Measurements from ENCODE around the gene PFKM. TPM values are rescaled to one million over a fixed set of nuclear protein-coding genes. Genes with fewer than 3 reads are reported as not detected.

PFKM gene
- polyA plus RNA-seq, 2 donors: 15.4 to 21.6 TPM

- H3K4me1 ChIP-seq (ENCODE audit: control insufficient read depth in 2 of 2, insufficient read depth in 2 of 2, low read length in 1 of 2): no peaks in the 10 kb centered on the region
- no peaks in the 10 kb centered on the region for H3K27me3 ChIP-seq (ENCODE audit: control insufficient read depth in 1 of 2, insufficient read depth in 2 of 2, low read length in 2 of 2)
- no peaks in the 10 kb centered on the region for H3K36me3 ChIP-seq (ENCODE audit: control insufficient read depth in 2 of 2, insufficient read depth in 2 of 2, low read length in 1 of 2)
- no peak overlapping the region for H3K27ac ChIP-seq (ENCODE audit: low read depth in 2 of 2, low read length in 1 of 2)
- WGBS, 2 donors: 78 to 93% methylated on average over 1 of the region's 1 CpG
- H3K4me3 ChIP-seq (ENCODE audit: low read depth in 1 of 2, low read length in 2 of 2): no peak overlapping the region
- no peaks in the 10 kb centered on the region for H3K9me3 ChIP-seq (ENCODE audit: control insufficient read depth in 2 of 2, insufficient read depth in 1 of 2, low read depth in 1 of 2, low read length in 1 of 2)
Observed at GRCh38 chr12:48192861-48193260, 73.7 kb downstream of the PFKM start.

GRCh38 chr12:48193623-48194022, 74.5 kb downstream of the PFKM start:
- WGBS, 2 donors: 38 to 42% methylated on average over 2 of the region's 2 CpGs
- no peak overlapping the region for H3K4me3 ChIP-seq (ENCODE audit: low read depth in 1 of 2, low read length in 2 of 2)
- no peaks in the 10 kb centered on the region for H3K27me3 ChIP-seq (ENCODE audit: control insufficient read depth in 1 of 2, insufficient read depth in 2 of 2, low read length in 2 of 2)
- no peaks in the 10 kb centered on the region for H3K4me1 ChIP-seq (ENCODE audit: control insufficient read depth in 2 of 2, insufficient read depth in 2 of 2, low read length in 1 of 2)
- no peaks in the 10 kb centered on the region for H3K9me3 ChIP-seq (ENCODE audit: control insufficient read depth in 2 of 2, insufficient read depth in 1 of 2, low read depth in 1 of 2, low read length in 1 of 2)
- no peaks in the 10 kb centered on the region for H3K36me3 ChIP-seq (ENCODE audit: control insufficient read depth in 2 of 2, insufficient read depth in 2 of 2, low read length in 1 of 2)
- H3K27ac ChIP-seq (ENCODE audit: low read depth in 2 of 2, low read length in 1 of 2): no peak overlapping the region

- no peak overlapping the region for H3K4me3 ChIP-seq (ENCODE audit: low read depth in 1 of 2, low read length in 2 of 2)
- H3K27me3 ChIP-seq (ENCODE audit: control insufficient read depth in 1 of 2, insufficient read depth in 2 of 2, low read length in 2 of 2): no peaks in the 10 kb centered on the region
- no peaks in the 10 kb centered on the region for H3K36me3 ChIP-seq (ENCODE audit: control insufficient read depth in 2 of 2, insufficient read depth in 2 of 2, low read length in 1 of 2)
- no peak overlapping the region for H3K27ac ChIP-seq (ENCODE audit: low read depth in 2 of 2, low read length in 1 of 2)
- WGBS, 2 donors: 64 to 74% methylated on average over 1 of the region's 1 CpG
- H3K4me1 ChIP-seq (ENCODE audit: control insufficient read depth in 2 of 2, insufficient read depth in 2 of 2, low read length in 1 of 2): no peaks in the 10 kb centered on the region
- H3K9me3 ChIP-seq (ENCODE audit: control insufficient read depth in 2 of 2, insufficient read depth in 1 of 2, low read depth in 1 of 2, low read length in 1 of 2): no peaks in the 10 kb centered on the region
Observed at GRCh38 chr12:48194799-48195201, 75.6 kb downstream of the PFKM start.

Other genes starting within 250 kb of the PFKM start
- gene VDR, start 214.4 kb upstream of the PFKM start, polyA plus RNA-seq: 10 to 100 TPM in 1 of 2 donors, 1 to 10 TPM in 1; 8.8 to 10.8 TPM
- gene TMEM106C, start 155.8 kb upstream of the PFKM start, polyA plus RNA-seq: 10 to 100 TPM; 22.0 to 51.1 TPM
- under 1 TPM in 1 of 2 donors, not detected in 1; 0.01 TPM for gene COL2A1, start 114.9 kb upstream of the PFKM start, polyA plus RNA-seq
- 1 to 10 TPM; 2.7 to 3.9 TPM for gene SENP1, start 13.3 kb upstream of the PFKM start, polyA plus RNA-seq
- 10 to 100 TPM in 1 of 2 donors, 1 to 10 TPM in 1; 9.9 to 16.4 TPM for gene ASB8, start 38.2 kb downstream of the PFKM start, polyA plus RNA-seq
- gene CCDC184, start 64.3 kb downstream of the PFKM start, polyA plus RNA-seq: under 1 TPM; 0.28 to 0.80 TPM
- gene OR10AD1, start 83.9 kb downstream of the PFKM start, polyA plus RNA-seq: not detected
- 1 to 10 TPM; 3.0 to 3.4 TPM for gene ZNF641, start 231.6 kb downstream of the PFKM start, polyA plus RNA-seq